K562 (cell line): ENCODE data around the gene TRABD2B. TPM values are rescaled to one million over a fixed set of nuclear protein-coding genes. Genes with fewer than 3 reads are reported as not detected.
A peak's percentile ranks its signal among the peaks of the same experiment; 100 is the strongest.

Source experiments
- ATAC-seq: fragments of 200-7000 bp; cut with Tn5 transposase; 3 replicates; pipeline ENCODE4 v1.9.1; 2020; ENCODE audit warnings: moderate library complexity
- BruUV-seq: library from RNA; stranded (reverse); fragments of 400-500 nt; replicated peaks from 2 replicates; lab custom pipeline; 2021; lab: Mats Ljungman, UMichigan
- CTCF ChIA-PET: fragments of 300-600 bp; formaldehyde crosslinking; extraction: SDS; loops from one replicate; lab custom pipeline; 2021; ENCODE audit warnings: low intra/inter-chr PET ratio; lab: Yijun Ruan, JAX
- POLR2A ChIA-PET: fragments of 300-600, 350-650 bp; sonication (Branson Sonifier 250); formaldehyde crosslinking; extraction: SDS; loops from one replicate; lab custom pipeline; 2021; ENCODE audit warnings: antibody characterized with exemption, inconsistent platforms; lab: Yijun Ruan, JAX
- DNase-seq, 4 experiments: peaks; one replicate each; pipeline versions ENCODE4 v3.0.0 to v3.0.0-alpha.2; 2011 to 2018; ENCODE audit warnings: low spot score in 3 of 4, mixed read lengths in 3 of 4; ENCODE audit errors: extremely low read depth in 1 of 4
- FAIRE-seq: peaks from 2 replicates; lab custom pipeline; 2011; peaks lifted over from hg19 to GRCh38; lab: Jason Lieb, UNC
- H2AFZ ChIP-seq: 2 replicates; pipeline ENCODE4 v1.6.0; 2011; ENCODE audit warnings: low read depth, low read length, control low read depth, inconsistent platforms
- H3K27ac ChIP-seq: fragments of 200-600 bp; 3 replicates; pipeline ENCODE4 v1.8.0; 2011; ENCODE audit warnings: low read depth, mild to moderate bottlenecking, control low read depth, inconsistent platforms, low read length, moderate library complexity, mixed read lengths; ENCODE audit errors: extremely low read depth
- H3K27me3 ChIP-seq, 2 experiments: fragments of 300-600 bp in 1 of 2; 2 replicates in 1 of 2; 3 replicates in 1 of 2; pipeline versions ENCODE4 v1.6.0 to v1.8.0; 2011; ENCODE audit warnings: inconsistent platforms in 2 of 2, low read length in 2 of 2, mild to moderate bottlenecking in 1 of 2, mixed read lengths in 1 of 2, moderate library complexity in 1 of 2; ENCODE audit not compliant: control insufficient read depth in 2 of 2, insufficient read depth in 2 of 2
- H3K36me3 ChIP-seq: fragments of 300-600 bp; 3 replicates; pipeline ENCODE4 v1.8.0; 2011; ENCODE audit warnings: mild to moderate bottlenecking, low read length, inconsistent platforms; ENCODE audit not compliant: control insufficient read depth, insufficient read depth
- H3K4me1 ChIP-seq, 2 experiments: fragments of 200-600 bp in 1 of 2; replicated peaks in 1 of 2; 2 replicates in 1 of 2; 3 replicates in 1 of 2; pipeline versions ENCODE4 v1.5.1 to v1.8.0; 2011; ENCODE audit warnings: inconsistent platforms in 2 of 2, low read length in 2 of 2, mild to moderate bottlenecking in 1 of 2, mixed read lengths in 1 of 2, moderate library complexity in 1 of 2; ENCODE audit not compliant: control insufficient read depth in 2 of 2, insufficient read depth in 2 of 2
- H3K4me2 ChIP-seq: 2 replicates; pipeline ENCODE4 v1.6.1; 2011; ENCODE audit warnings: low read length, control low read depth, inconsistent platforms, mixed read lengths; ENCODE audit not compliant: insufficient read depth
- H3K4me3 ChIP-seq: fragments of 200-600 bp; sonication (generic), shearing (Covaris generic); 2 replicates; pipeline ENCODE4 v1.5.1; 2016; ENCODE audit warnings: control low read depth, inconsistent platforms
- H3K79me2 ChIP-seq: fragments of 200-600 bp; 3 replicates; pipeline ENCODE4 v1.8.0; 2011; ENCODE audit warnings: low read length, inconsistent platforms; ENCODE audit not compliant: control insufficient read depth, insufficient read depth
- H3K9ac ChIP-seq, 2 experiments: 2 replicates each; pipeline versions ENCODE4 v1.6.0 to v1.6.1; 2011; ENCODE audit warnings: low read depth in 2 of 2, low read length in 2 of 2, control low read depth in 1 of 2, inconsistent platforms in 1 of 2, mild to moderate bottlenecking in 1 of 2, mixed read lengths in 1 of 2; ENCODE audit not compliant: insufficient read depth in 1 of 2
- H3K9me1 ChIP-seq: one replicate; pipeline ENCODE4 v1.6.0; 2011; ENCODE audit warnings: inconsistent platforms, mild to moderate bottlenecking, low read length, moderate library complexity; ENCODE audit not compliant: control insufficient read depth, insufficient read depth
- H3K9me3 ChIP-seq: replicated peaks from 2 replicates; pipeline ENCODE4 v1.5.1; 2011; ENCODE audit warnings: low read depth, low read length, inconsistent platforms; ENCODE audit not compliant: control insufficient read depth, insufficient read depth
- H4K20me1 ChIP-seq: replicated peaks from 2 replicates; pipeline ENCODE4 v1.6.1; 2011; ENCODE audit warnings: low read length, inconsistent platforms, mixed read lengths; ENCODE audit not compliant: control insufficient read depth, insufficient read depth
- C11orf30 ChIP-seq: fragments of 450-650 bp; IDR thresholded peaks from 2 replicates; pipeline ENCODE4 v1.6.1; 2016; ENCODE audit warnings: low read depth, mild to moderate bottlenecking
- MAFF ChIP-seq: IDR thresholded peaks from 2 replicates; pipeline ENCODE4 v1.6.1; 2012; ENCODE audit warnings: low read length, improper control_type of control experiment
- MAFG ChIP-seq: fragments of 450-650 bp; conservative IDR thresholded peaks from 2 replicates; pipeline ENCODE4 v1.6.1; 2016; ENCODE audit warnings: missing genetic modification characterization, missing compliant biosample characterization
- MAFK ChIP-seq: IDR thresholded peaks from 2 replicates; pipeline ENCODE4 v1.6.1; 2011; ENCODE audit warnings: low read length, improper control_type of control experiment
- NFE2 ChIP-seq: IDR thresholded peaks from 2 replicates; pipeline ENCODE4 v1.6.1; 2014; ENCODE audit warnings: antibody characterized with exemption, low read depth
- NFE2L1 ChIP-seq: fragments of 450-650 bp; IDR thresholded peaks from 2 replicates; pipeline ENCODE4 v1.6.1; 2016; ENCODE audit warnings: missing genetic modification characterization, low read depth, mild to moderate bottlenecking, missing compliant biosample characterization, moderate library complexity, borderline replicate concordance
- RAD51 ChIP-seq: fragments of 450-650 bp; IDR thresholded peaks from 2 replicates; pipeline ENCODE4 v1.7.1; 2016; ENCODE audit warnings: low read depth, mild to moderate bottlenecking, borderline replicate concordance
- RBBP5 ChIP-seq: fragments of 200-600 bp; sonication (generic); IDR thresholded peaks from 2 replicates; pipeline ENCODE4 v1.6.1; 2012; ENCODE audit warnings: borderline replicate concordance, mild to moderate bottlenecking, low read length, control low read depth, inconsistent platforms; ENCODE audit not compliant: insufficient read depth, poor library complexity, severe bottlenecking
- SIN3A ChIP-seq, 2 experiments: fragments of 150-350 bp in 1 of 2; IDR thresholded peaks; 2 replicates each; pipeline ENCODE4 v1.6.1; 2011 to 2016; ENCODE audit warnings: borderline replicate concordance in 2 of 2, low read depth in 2 of 2, low read length in 2 of 2, mild to moderate bottlenecking in 2 of 2, moderate library complexity in 2 of 2; ENCODE audit not compliant: control insufficient read depth in 1 of 2
- SIRT6 ChIP-seq: IDR thresholded peaks from one replicate; pipeline ENCODE4 v1.6.1; 2012; ENCODE audit warnings: low read depth, mild to moderate bottlenecking, control low read depth, inconsistent platforms, low read length, moderate library complexity
- TCF3 ChIP-seq: sonication (generic); formaldehyde crosslinking; IDR thresholded peaks from 2 replicates; pipeline ENCODE4 v1.4.0; 2020; ENCODE audit warnings: mild to moderate bottlenecking, missing genetic modification reagents
- ZNF316 ChIP-seq: fragments of 450-650 bp; IDR thresholded peaks from 2 replicates; pipeline ENCODE4 v1.6.1; 2016
- WGBS: fragments of 100-300 bp; shearing (Covaris generic); methylation state at CpG from one replicate; pipeline ENCODE4 v1.1.6; 2016; ENCODE audit warnings: low coverage, mixed read lengths; ENCODE audit not compliant: insufficient coverage; ENCODE audit errors: missing lambda C conversion rate; 5-methylcytosine and 5-hydroxymethylcytosine counted together
- in situ Hi-C: fragments of 300-500 bp; cut with MboI; formaldehyde crosslinking; loops from 4 replicates; pipeline ENCODE4 v1.15.0; 2018; ENCODE audit warnings: inconsistent platforms, mixed read lengths
- intact Hi-C: fragments of 100-400 bp; cut with micrococcal nuclease; formaldehyde crosslinking; loops from 2 replicates; pipeline ENCODE4 v1.14.2; 2022
- polyA plus RNA-seq, 8 experiments: library from polyadenylated mRNA; depleted of rRNA in 4 of 8; stranded (reverse) in 5 of 8; unstranded in 3 of 8; fragments of >200 nt; fragmentation: Nextera tagmentation in 2 of 8; fragmentation: Illumina TruSeq in 1 of 8; extraction: Ambion mirVana in 2 of 8; extraction: Trizol in 1 of 8; gene quantifications; 2 replicates each; pipeline versions ENCODE4 v1.2.1 to v1.2.3, GENCODE V29; 2011 to 2014; ENCODE audit warnings: inconsistent platforms in 1 of 8, missing spikeins in 1 of 8
- total RNA-seq, 7 experiments: library from RNA; depleted of rRNA in 6 of 7; stranded (reverse); fragments of >200 nt in 6 of 7; fragmentation: Illumina TruSeq in 2 of 7; extraction: Trizol in 2 of 7; gene quantifications; 2 replicates each; pipeline versions ENCODE4 v1.2.1 to v1.2.3, GENCODE V29; 2011 to 2021; ENCODE audit warnings: low replicate concordance in 1 of 7
- TF ChIP-seq, protein P1 (sequence below): fragments of 450-650 bp; formaldehyde crosslinking; IDR thresholded peaks from 2 replicates; pipeline ENCODE4 v1.4.0; 2020; ENCODE audit warnings: mild to moderate bottlenecking, moderate library complexity

Gene TRABD2B
- total and polyA plus RNA-seq, 9 of the 15 experiments (the other 6 are each of a cell fraction or from before 2014, with no cell fraction given), result not detected

DNA sequence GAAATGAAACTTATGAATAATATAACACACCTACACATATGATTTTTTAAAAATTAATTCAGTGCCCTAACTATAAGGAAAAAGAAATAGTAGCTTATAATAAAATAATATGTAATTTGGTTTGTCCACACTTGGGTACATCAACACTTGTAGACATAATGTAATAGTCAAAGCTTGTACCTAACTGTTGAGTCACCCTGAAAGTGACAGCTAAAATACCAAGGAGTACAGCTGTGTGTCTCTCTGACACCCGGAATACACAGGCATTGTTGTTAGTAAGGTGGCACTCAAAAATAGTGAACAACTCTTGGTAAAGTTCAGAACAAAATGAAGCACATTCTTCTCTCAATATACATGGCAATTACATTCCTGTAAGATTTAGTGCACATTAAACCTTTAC is 243.4 kb downstream of the TRABD2B start:
- peaks cover 14 to 26% of the 10 kb centered on the region in 2 experiments; a peak in 4 of 5 replicates for H3K27me3 ChIP-seq
- peaks cover 0 to 3% of the 10 kb centered on the region in 2 experiments; a peak in 1 of 5 replicates for H3K4me1 ChIP-seq
- FAIRE-seq (no peak), DNase-seq (peak in 1 of 4 experiments; percentile 11), ATAC-seq (no peak)
- H3K27ac ChIP-seq, result no peak overlapping the region
- CTCF ChIA-PET, result no interaction called here
- 0% methylated on average over 1 of the region's 1 CpG for WGBS
- in situ Hi-C loops (loop anchor here (25.0 kb wide), 1 partner anchor 458 kb away; the partner anchor contains the start of gene SLC5A9), intact Hi-C loops (no loop called here)
- no peaks in the 10 kb centered on the region for H3K79me2 ChIP-seq
- no peaks in the 10 kb centered on the region for H3K9me3 ChIP-seq
- H2AFZ ChIP-seq, result no peak overlapping the region
- H3K9ac ChIP-seq, result no peak overlapping the region
- POLR2A ChIA-PET, result interaction anchor here (0.6 to 1.5 kb wide), 3 partner anchors 10 to 316 kb away, joined by 3 read pairs; partner anchors contain the start of gene FOXD2
- no peak overlapping the region for H3K4me2 ChIP-seq
- no peaks in the 10 kb centered on the region for H3K9me1 ChIP-seq
- 0 out of 2 replicates have a peak, but pooled peaks cover 11% of the 10 kb centered on the region for H4K20me1 ChIP-seq
- H3K36me3 ChIP-seq, result no peaks in the 10 kb centered on the region
- TF ChIP-seq MAFG (tag) (peak; percentile 90), NFE2 (peak; percentile 83), NFE2L1 (tag) (peak; percentile 84), RAD51 (no peak), RBBP5 (no peak), MAFK (peak; percentile 71), ZNF316 (peak; percentile 71), TCF3 (no peak), SIN3A (IDR thresholded peaks at IDR 0.05; ENCODE audit: borderline replicate concordance in 2 of 2, control insufficient read depth in 1 of 2, low read depth in 2 of 2, low read length in 2 of 2) (no peak), SIRT6 (no peak), MAFF (peak; percentile 52; the same call in 1 of the 2 replicates), C11orf30 (peak; percentile 79)
- TF ChIP-seq, protein P1, sequence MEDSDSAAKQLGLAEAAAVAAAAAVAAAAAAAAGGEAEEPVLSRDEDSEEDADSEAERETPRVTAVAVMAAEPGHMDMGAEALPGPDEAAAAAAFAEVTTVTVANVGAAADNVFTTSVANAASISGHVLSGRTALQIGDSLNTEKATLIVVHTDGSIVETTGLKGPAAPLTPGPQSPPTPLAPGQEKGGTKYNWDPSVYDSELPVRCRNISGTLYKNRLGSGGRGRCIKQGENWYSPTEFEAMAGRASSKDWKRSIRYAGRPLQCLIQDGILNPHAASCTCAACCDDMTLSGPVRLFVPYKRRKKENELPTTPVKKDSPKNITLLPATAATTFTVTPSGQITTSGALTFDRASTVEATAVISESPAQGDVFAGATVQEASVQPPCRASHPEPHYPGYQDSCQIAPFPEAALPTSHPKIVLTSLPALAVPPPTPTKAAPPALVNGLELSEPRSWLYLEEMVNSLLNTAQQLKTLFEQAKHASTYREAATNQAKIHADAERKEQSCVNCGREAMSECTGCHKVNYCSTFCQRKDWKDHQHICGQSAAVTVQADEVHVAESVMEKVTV (CRISPR knock-in tag), result no peak
- TF ChIP-seq, all 486 proteins: peak for 7
- H3K4me3 ChIP-seq, result no peak overlapping the region
- no TSS peak for BruUV-seq
